NCI-H345 treated with DMSO at 0.1 percent for 48 hours (cell line): ENCODE data around the gene GPS1.
"Not testable (repeated sequence)": the region's sequence is repeated elsewhere in the genome, so short reads cannot be mapped to it uniquely, and the experiment has no call there.

ENCODE experiments used
- DNase-seq: peaks from one replicate; lab custom pipeline; 2025; ENCODE audit not compliant: unreplicated experiment; lab: John Stamatoyannopoulos, UW

Gene GPS1

GRCh38 chr17:82025401-82026107 is 26.1 kb upstream of the GPS1 start:
- DNase-seq = no peak

DNA sequence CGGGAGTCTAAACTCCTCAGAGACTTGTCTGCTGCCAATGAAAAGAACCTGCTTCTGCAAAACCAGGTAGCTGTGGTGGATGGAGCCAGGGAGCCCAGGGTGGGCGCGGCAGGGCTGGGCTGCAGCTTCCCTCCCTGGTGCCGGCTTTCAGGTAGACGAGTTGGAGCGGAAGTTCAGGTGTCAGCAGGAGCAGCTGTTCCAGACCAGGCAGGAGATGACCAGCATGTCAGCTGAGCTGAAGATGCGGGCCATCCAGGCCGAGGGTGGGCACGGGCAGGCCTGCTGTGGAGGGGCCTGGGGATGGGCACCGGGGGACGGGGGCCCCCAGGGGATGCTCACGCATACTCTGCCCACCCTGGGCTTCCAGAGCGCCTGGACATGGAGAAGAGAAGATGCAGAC is 23.5 kb upstream of the GPS1 start:
- DNase-seq = no peak

- DNase-seq = no peak
Measured at GRCh38 chr17:82028966-82029365, 22.7 kb upstream of the GPS1 start.

GRCh38 chr17:82029391-82029790 is 22.3 kb upstream of the GPS1 start:
- DNase-seq = no peak

DNA sequence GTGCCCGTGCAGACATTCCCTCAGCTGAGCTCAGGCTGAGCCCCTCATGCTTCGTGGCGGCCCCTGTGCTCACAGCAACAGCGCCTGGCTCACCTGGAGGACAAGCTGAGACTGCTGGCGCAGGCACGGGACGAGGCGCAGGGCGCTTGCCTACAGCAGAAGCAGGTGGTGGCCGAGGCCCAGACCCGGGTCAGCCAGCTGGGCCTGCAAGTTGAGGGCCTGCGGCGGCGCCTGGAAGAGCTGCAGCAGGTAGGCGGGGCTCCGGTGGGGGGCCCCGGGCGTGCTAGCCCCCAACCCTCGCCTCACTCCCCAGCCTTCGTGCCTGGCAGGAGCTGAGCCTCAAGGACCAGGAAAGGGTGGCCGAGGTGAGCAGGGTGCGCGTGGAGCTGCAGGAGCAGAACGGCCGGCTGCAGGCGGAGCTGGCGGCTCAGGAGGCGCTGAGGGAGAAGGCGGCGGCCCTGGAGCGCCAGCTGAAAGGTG is 21.7 kb upstream of the GPS1 start:
- DNase-seq = no peak

GRCh38 chr17:82030470-82031302 is 21.0 kb upstream of the GPS1 start:
- DNase-seq = peak; percentile 63

DNA sequence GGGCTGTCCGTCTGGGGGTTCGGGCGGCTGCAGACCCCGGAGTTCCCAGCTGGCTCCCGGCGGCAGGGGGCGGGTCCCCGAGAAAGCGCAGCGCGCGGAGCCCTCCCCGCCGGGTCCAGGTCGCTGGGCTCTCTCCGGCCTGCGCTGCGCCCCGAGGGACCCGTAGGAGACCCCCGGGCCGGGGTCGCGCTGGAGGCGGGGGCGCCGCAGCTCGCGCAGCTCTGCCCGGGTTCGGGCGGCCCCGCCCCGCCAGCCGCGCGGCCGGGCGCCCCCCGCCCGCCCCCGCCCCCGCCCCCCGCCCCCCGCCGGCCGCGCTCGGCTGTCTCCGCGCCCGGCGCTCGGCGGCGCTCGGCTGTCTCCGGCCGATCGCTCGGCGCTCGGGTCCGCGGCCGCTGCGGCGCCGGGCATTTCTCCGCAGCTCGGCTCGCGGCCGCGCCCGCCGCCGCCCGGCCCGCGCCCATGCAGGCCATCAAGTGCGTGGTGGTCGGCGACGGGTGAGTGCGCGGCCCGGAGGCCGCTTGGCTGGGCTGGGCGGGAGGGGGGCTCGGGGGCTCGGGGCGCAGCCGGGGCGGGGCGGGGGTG is 20.3 kb upstream of the GPS1 start, which contains the start of gene RAC3:
Gene RAC3 (plus strand): TSS at position 376 of the 582 bp plus-strand sequence. CDS start 84 bp downstream, at position 460.
- DNase-seq = peak; percentile 41

DNA sequence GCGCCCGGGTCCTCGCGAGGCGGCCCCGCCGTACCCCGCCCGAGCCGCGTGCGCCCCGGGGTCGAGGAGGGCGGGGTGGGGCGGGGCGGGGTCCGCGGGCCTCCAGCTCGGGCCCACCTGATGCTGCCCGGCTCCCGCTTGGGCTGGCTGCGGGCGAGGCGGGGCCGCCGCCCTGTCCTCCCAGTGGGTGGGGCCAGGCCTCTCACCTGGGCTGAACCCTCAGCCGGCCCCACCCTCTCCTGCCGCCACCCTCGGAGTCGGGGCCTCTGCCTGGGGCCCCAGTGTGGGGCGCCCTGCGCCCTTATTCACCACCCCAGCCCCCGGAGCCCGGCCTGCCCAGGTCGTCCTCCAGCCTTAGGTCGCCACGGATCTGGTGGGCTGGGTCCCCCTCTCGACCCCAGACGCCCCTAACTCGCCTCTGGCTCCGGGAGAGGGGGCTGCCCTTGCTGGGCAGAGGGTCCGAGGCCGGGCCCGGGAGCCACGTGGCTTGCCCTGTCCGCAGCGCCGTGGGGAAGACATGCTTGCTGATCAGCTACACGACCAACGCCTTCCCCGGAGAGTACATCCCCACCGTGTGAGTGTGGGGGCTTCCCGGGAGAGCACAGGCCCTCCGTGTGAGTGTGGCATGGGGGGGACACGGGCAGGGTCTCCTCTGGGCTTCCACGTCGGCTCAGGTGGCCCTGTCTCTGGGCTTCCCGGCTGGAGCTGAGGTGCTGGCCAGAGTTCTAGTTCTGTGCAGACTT is 19.6 kb upstream of the GPS1 start:
- peak; percentile 34 for DNase-seq

- no peak for DNase-seq
Measured at GRCh38 chr17:82033359-82034085, 18.2 kb upstream of the GPS1 start.

DNA sequence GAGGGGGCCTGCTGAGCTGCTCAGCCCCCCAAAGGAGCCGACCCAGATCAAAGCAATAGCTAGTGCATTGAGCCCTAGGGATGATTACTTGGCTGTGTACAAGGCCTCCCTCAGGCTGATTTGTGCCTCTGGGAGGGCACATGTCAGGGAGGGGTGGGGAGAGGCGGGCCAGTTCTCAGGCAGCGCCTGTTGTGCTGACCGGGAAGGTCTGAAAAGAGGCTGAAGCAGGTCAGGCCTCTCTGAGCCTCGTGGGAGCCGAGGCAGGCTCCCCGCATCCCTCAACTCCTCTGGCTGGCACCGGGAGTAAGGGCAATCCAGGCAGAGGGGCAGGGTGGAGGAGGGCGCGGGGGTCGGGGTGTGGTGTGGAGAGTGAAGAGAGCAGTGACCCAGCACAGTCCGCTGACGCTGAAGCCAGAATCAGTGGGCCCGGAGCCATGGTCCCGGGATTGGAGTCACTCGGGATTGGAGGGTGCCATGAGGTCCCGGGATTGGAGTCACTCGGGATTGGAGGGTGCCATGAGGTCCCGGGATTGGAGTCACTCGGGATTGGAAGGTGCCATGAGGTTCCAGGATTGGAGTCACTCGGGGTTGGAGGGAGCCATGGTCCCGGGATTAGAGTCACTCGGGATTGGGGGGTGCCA is 17.2 kb upstream of the GPS1 start:
- no peak for DNase-seq

- no peak for DNase-seq
Measured at GRCh38 chr17:82035488-82035887, 16.2 kb upstream of the GPS1 start.

DNA sequence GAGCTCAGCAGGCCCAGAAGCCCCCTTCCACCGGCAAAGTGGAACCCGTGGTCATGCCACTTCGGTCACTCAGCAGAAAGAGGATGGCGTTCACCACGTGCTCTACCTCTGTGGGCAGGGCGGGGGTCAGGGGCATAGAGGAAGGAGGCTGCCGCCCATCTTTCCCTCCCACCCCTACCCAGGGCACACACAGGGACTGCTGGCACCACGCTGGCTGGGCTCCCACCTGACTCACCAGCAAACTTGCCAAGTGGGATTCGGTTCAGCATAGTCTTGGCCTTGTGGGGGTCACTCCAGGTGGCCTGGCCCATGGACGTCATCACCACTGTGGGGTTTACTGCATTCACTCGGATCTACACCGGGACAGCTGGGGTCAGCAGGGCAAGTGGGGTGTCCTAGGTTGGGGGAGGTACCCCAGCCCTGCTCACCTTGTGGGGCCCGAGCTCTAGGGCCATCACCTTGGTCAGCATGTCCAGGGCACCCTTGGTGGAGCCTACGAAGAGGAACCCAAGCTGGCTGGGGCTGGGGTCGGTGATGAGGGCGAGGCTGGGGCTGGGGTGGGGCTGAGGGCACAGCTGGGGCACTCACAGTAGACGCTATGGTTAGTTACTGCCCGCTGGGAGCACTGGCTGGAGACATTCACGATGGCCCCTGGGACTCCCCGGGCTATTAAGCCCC is 15.6 kb upstream of the GPS1 start:
- DNase-seq = no peak

GRCh38 chr17:82036634-82037091 is 15.0 kb upstream of the GPS1 start:
- no peak for DNase-seq

- peak; percentile 99 for DNase-seq
Measured at GRCh38 chr17:82037092-82037888, 14.4 kb upstream of the GPS1 start, which contains the start of gene DCXR. DCXR (minus strand) TSS chr17:82037697; CDS start chr17:82037682, 15 bp downstream.

GRCh38 chr17:82037889-82038195 is 13.9 kb upstream of the GPS1 start:
- DNase-seq = no peak

- not testable (repeated sequence) for DNase-seq
Measured at GRCh38 chr17:82038796-82039409, 12.8 kb upstream of the GPS1 start.

DNA sequence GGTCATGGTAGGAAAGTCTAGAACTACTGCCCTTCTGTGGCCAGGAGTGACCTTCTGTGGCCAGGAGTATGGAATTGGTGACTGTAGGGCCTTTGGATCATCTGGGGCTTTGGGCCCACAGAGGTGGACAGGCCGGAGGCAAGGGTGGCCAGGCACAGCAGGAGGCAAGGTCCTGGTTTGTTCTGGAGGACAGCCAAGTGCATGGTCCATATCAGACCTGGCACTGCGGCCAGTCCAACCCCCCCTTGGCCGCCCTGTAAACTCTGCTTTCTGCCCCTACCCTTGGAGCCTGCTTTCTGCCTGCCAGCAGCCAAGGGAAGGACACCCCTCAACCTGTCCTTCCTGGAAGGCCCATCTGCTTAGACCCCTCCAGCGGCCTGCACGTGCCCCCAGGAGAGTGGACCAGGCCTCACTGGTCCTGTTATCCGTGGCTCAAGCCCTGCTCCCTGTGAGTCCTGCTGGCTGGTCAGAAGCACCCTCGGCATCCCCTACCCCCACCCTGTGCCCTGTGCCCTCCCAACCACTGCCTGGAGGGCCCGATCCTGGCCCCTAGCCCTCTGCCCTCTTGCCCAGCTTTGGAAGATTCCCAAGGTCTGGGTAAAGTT is 11.9 kb upstream of the GPS1 start:
- DNase-seq = no peak
